Left colon (tissue), 2 donors: ENCODE data around the gene HSPG2. TPM values are rescaled to one million over a fixed set of nuclear protein-coding genes. Genes with fewer than 3 reads are reported as not detected.

Experiments
- ATAC-seq: fragments of 200-7000 bp; cut with Tn5 transposase; one replicate; pipeline ENCODE4 v1.9.1; 2020; ENCODE audit warnings: mild to moderate bottlenecking, moderate library complexity
- DNase-seq, 2 donors: peaks; one replicate each; pipeline ENCODE4 v3.0.0-alpha.2; 2020
- intact Hi-C, 2 donors: fragments of 100-400 bp; cut with DNase I in 1 of 2; cut with micrococcal nuclease in 1 of 2; formaldehyde crosslinking; loops; one replicate each; pipeline versions ENCODE4 v1.11.2 to v1.14.0; 2022; cut with DNase I, micrococcal nuclease
- total RNA-seq, 2 donors: library from RNA; stranded (reverse); fragmentation: NEBNext Ultra II Directional; extraction: Animal tissue kit (Norgen Biotek cat#: 25700); gene quantifications; one replicate each; pipeline ENCODE4 v1.2.1, GENCODE V29; 2021
- donor health status: DM: no; HTN: no; CAD: no.
- donor health status: DM: yes; HTN: yes; CAD: no.

HSPG2 gene
- total RNA-seq, 2 donors from 2014 or later: 180 to 206 TPM

- ATAC-seq (no peak), DNase-seq (no peak)
- intact Hi-C loops: no loop called here
These were observed 93.9 kb downstream of the HSPG2 start for GRCh38 chr1:21843208-21843607.

GRCh38 chr1:21842606-21843162 lies 94.4 kb downstream of the HSPG2 start:
- intact Hi-C loops: no loop called here
- no peak for ATAC-seq

GRCh38 chr1:21841852-21842466 lies 95.2 kb downstream of the HSPG2 start:
- intact Hi-C loops: no loop called here
- ATAC-seq (no peak), DNase-seq (no peak)

More at GRCh38 chr1:21842606-21843162, 94.4 kb downstream of the HSPG2 start:
- no peak for DNase-seq

GRCh38 chr1:21840981-21841380 lies 96.1 kb downstream of the HSPG2 start:
- intact Hi-C loops: no loop called here
- no peak for ATAC-seq
- DNase-seq: no peak

- ATAC-seq: no peak
- intact Hi-C loops: no loop called here
- no peak for DNase-seq
These were observed 97.6 kb downstream of the HSPG2 start for GRCh38 chr1:21839337-21840037.

GRCh38 chr1:21838359-21839157 lies 98.6 kb downstream of the HSPG2 start:
- ATAC-seq (no peak), DNase-seq (no peak)
- intact Hi-C loops: no loop called here

GRCh38 chr1:21837476-21837875 lies 99.6 kb downstream of the HSPG2 start:
- no peak for DNase-seq
- intact Hi-C loops: no loop called here
- ATAC-seq: no peak

- ATAC-seq (no peak), DNase-seq (no peak)
- intact Hi-C loops: no loop called here
These were observed 100.4 kb downstream of the HSPG2 start for GRCh38 chr1:21836729-21837128.

- no peak for ATAC-seq
- no peak for DNase-seq
- intact Hi-C loops: no loop called here
These were observed 101.1 kb downstream of the HSPG2 start for GRCh38 chr1:21836010-21836409.

- no peak for ATAC-seq
- no peak for DNase-seq
- intact Hi-C loops: no loop called here
These were observed 102.4 kb downstream of the HSPG2 start for GRCh38 chr1:21834666-21835065.

- DNase-seq (no peak), ATAC-seq (no peak)
- intact Hi-C loops: no loop called here
These were observed 103.0 kb downstream of the HSPG2 start for GRCh38 chr1:21834094-21834493.

GRCh38 chr1:21833392-21833976 lies 103.6 kb downstream of the HSPG2 start:
- no peak for ATAC-seq
- DNase-seq: no peak
- intact Hi-C loops: no loop called here

GRCh38 chr1:21831454-21831970 lies 105.6 kb downstream of the HSPG2 start:
- intact Hi-C loops: no loop called here
- no peak for ATAC-seq
- DNase-seq: no peak

- ATAC-seq (no peak), DNase-seq (no peak)
- intact Hi-C loops: no loop called here
These were observed 106.2 kb downstream of the HSPG2 start for GRCh38 chr1:21830792-21831453.

- DNase-seq: no peak
- no peak for ATAC-seq
- intact Hi-C loops: no loop called here
These were observed 107.8 kb downstream of the HSPG2 start for GRCh38 chr1:21829294-21829693.

GRCh38 chr1:21828506-21829210 lies 108.5 kb downstream of the HSPG2 start:
- intact Hi-C loops: no loop called here
- DNase-seq (no peak), ATAC-seq (no peak)

GRCh38 chr1:21828075-21828474 lies 109.0 kb downstream of the HSPG2 start:
- intact Hi-C loops: no loop called here
- no peak for DNase-seq
- no peak for ATAC-seq

- DNase-seq (no peak), ATAC-seq (no peak)
- intact Hi-C loops: no loop called here
These were observed 109.9 kb downstream of the HSPG2 start for GRCh38 chr1:21827141-21827679.
